Smooth muscle cell (in vitro differentiated cells): ENCODE results near the gene NME8. TPM values are rescaled to one million over a fixed set of nuclear protein-coding genes. Genes with fewer than 3 reads are reported as not detected.
A peak's percentile ranks its signal among the peaks of the same experiment; 100 is the strongest.

ENCODE experiments used
- DNase-seq: peaks from one replicate; lab custom pipeline; 2025; ENCODE audit not compliant: unreplicated experiment; lab: John Stamatoyannopoulos, UW
- H2AFZ ChIP-seq: fragments of 200-600 bp; sonication (generic); 2 replicates; pipeline ENCODE4 v1.6.0; 2016; ENCODE audit warnings: antibody characterized with exemption, low read depth, mild to moderate bottlenecking
- H3F3A ChIP-seq: fragments of 200-600 bp; sonication (generic); 2 replicates; pipeline ENCODE4 v1.6.0; 2017; ENCODE audit warnings: antibody characterized with exemption, low read depth
- H3K27ac ChIP-seq: fragments of 200-600 bp; sonication (generic); 2 replicates; pipeline ENCODE4 v1.5.1; 2016; ENCODE audit warnings: low read depth, mild to moderate bottlenecking
- H3K27me3 ChIP-seq: fragments of 200-600 bp; sonication (generic); 2 replicates; pipeline ENCODE4 v1.6.1; 2016; ENCODE audit warnings: low read depth, mild to moderate bottlenecking
- H3K36me3 ChIP-seq: fragments of 200-600 bp; sonication (generic); 2 replicates; pipeline ENCODE4 v1.5.1; 2016; ENCODE audit warnings: low read depth
- H3K4me1 ChIP-seq: fragments of 200-600 bp; sonication (generic); 2 replicates; pipeline ENCODE4 v1.5.1; 2016; ENCODE audit warnings: low read depth
- H3K4me2 ChIP-seq: fragments of 200-600 bp; sonication (generic); 2 replicates; pipeline ENCODE4 v1.6.0; 2016; ENCODE audit warnings: mild to moderate bottlenecking
- H3K4me3 ChIP-seq: fragments of 200-600 bp; sonication (generic); 2 replicates; pipeline ENCODE4 v1.5.1; 2016; ENCODE audit warnings: mild to moderate bottlenecking
- H3K79me2 ChIP-seq: fragments of 200-600 bp; sonication (generic); 2 replicates; pipeline ENCODE4 v1.6.0; 2016; ENCODE audit warnings: low read depth, mild to moderate bottlenecking
- H3K9ac ChIP-seq: fragments of 200-600 bp; sonication (generic); 2 replicates; pipeline ENCODE4 v1.6.0; 2016; ENCODE audit warnings: low read depth
- H3K9me3 ChIP-seq: fragments of 200-600 bp; sonication (generic); replicated peaks from 2 replicates; pipeline ENCODE4 v1.5.1; 2016; ENCODE audit warnings: low read depth
- H4K20me1 ChIP-seq: fragments of 200-600 bp; sonication (generic); 2 replicates; pipeline ENCODE4 v1.6.0; 2016; ENCODE audit warnings: low read depth
- CTCF ChIP-seq: fragments of 200-600 bp; sonication (generic); IDR thresholded peaks from 2 replicates; pipeline ENCODE4 v1.5.1; 2017; ENCODE audit warnings: borderline replicate concordance, mild to moderate bottlenecking, antibody characterized with exemption; ENCODE audit not compliant: insufficient read depth, poor library complexity, severe bottlenecking
- WGBS: methylation state at CpG from one replicate; pipeline ENCODE4 v1.1.7; 2016; ENCODE audit warnings: low lambda C conversion rate; 5-methylcytosine and 5-hydroxymethylcytosine counted together
- polyA plus RNA-seq: library from polyadenylated mRNA; unstranded; fragments of >200 nt; fragmentation: Nextera tagmentation; extraction: Ambion mirVana; gene quantifications from 2 replicates; pipeline ENCODE4 v1.2.1, GENCODE V29; 2016
- total RNA-seq: library from RNA; depleted of rRNA; stranded (reverse); fragments of >200 nt; gene quantifications from 2 replicates; pipeline ENCODE4 v1.2.3, GENCODE V29; 2014

NME8 gene
- total and polyA plus RNA-seq, 2 experiments from 2014 or later, result 0.13 to 0.61 TPM

GRCh38 chr7:37894671-37895070 is 46.3 kb downstream of the NME8 start:
- 73% methylated on average over 3 of the region's 3 CpGs for WGBS
- no peak for TF ChIP-seq CTCF
- H3K4me2 ChIP-seq, result no peak overlapping the region

GRCh38 chr7:37899712-37900247 is 51.4 kb downstream of the NME8 start:
- Histone ChIP-seq H3K27me3 (no peaks in the 10 kb centered on the region), H3K9ac (no peak overlapping the region), H3K4me2 (no peak overlapping the region), H3K4me3 (no peak overlapping the region), H4K20me1 (no peaks in the 10 kb centered on the region), H3K4me1 (no peaks in the 10 kb centered on the region), H3F3A (no peaks in the 10 kb centered on the region), H3K9me3 (no peaks in the 10 kb centered on the region), H3K27ac (no peak overlapping the region), H3K36me3 (no peaks in the 10 kb centered on the region), H3K79me2 (no peaks in the 10 kb centered on the region), H2AFZ (no peak overlapping the region)
- DNase-seq, result no peak
- no peak for TF ChIP-seq CTCF
- 68% methylated on average over 3 of the region's 3 CpGs for WGBS

More at GRCh38 chr7:37894671-37895070, 46.3 kb downstream of the NME8 start:
- no peaks in the 10 kb centered on the region for H4K20me1 ChIP-seq
- no peaks in the 10 kb centered on the region for H3K36me3 ChIP-seq
- H3K9me3 ChIP-seq, result no peaks in the 10 kb centered on the region
- H3K79me2 ChIP-seq, result no peaks in the 10 kb centered on the region
- H3K9ac ChIP-seq, result no peak overlapping the region
- no peaks in the 10 kb centered on the region for H3F3A ChIP-seq
- H2AFZ ChIP-seq, result no peak overlapping the region
- H3K4me3 ChIP-seq, result no peak overlapping the region
- no peak for DNase-seq
- H3K4me1 ChIP-seq, result no peaks in the 10 kb centered on the region
- no peaks in the 10 kb centered on the region for H3K27me3 ChIP-seq
- H3K27ac ChIP-seq, result no peak overlapping the region

GRCh38 chr7:37901236-37901827 is 52.9 kb downstream of the NME8 start:
- Histone ChIP-seq H3K36me3 (no peaks in the 10 kb centered on the region), H3K79me2 (no peaks in the 10 kb centered on the region), H3F3A (no peaks in the 10 kb centered on the region), H2AFZ (no peak overlapping the region), H3K4me2 (no peak overlapping the region), H3K4me1 (no peaks in the 10 kb centered on the region), H3K9ac (no peak overlapping the region), H4K20me1 (no peaks in the 10 kb centered on the region), H3K27ac (no peak overlapping the region), H3K27me3 (no peaks in the 10 kb centered on the region), H3K9me3 (no peaks in the 10 kb centered on the region), H3K4me3 (no peak overlapping the region)
- DNase-seq, result no peak
- peak; percentile 66 for TF ChIP-seq CTCF
- WGBS, result 29% methylated on average over 6 of the region's 6 CpGs

GRCh38 chr7:37901890-37902524 is 53.6 kb downstream of the NME8 start:
- Histone ChIP-seq H3K4me1 (no peaks in the 10 kb centered on the region), H2AFZ (no peak overlapping the region), H3K79me2 (no peaks in the 10 kb centered on the region), H4K20me1 (no peaks in the 10 kb centered on the region), H3F3A (no peaks in the 10 kb centered on the region), H3K4me2 (no peak overlapping the region), H3K36me3 (no peaks in the 10 kb centered on the region), H3K4me3 (no peak overlapping the region), H3K9me3 (no peaks in the 10 kb centered on the region), H3K27me3 (no peaks in the 10 kb centered on the region), H3K9ac (no peak overlapping the region), H3K27ac (no peak overlapping the region)
- TF ChIP-seq CTCF, result no peak
- DNase-seq, result no peak
- 93% methylated on average over 2 of the region's 2 CpGs for WGBS
